Ascending aorta (tissue), 2 donors: ENCODE measurements around the gene ACSF3. TPM values are rescaled to one million over a fixed set of nuclear protein-coding genes. Genes with fewer than 3 reads are reported as not detected.

Source experiments
- DNase-seq, 2 donors: peaks; one replicate each; pipeline ENCODE4 v3.0.0-alpha.2; 2019; ENCODE audit warnings: low spot score in 2 of 2
- H3K27ac ChIP-seq, 2 donors: fragments of 200-600 bp; sonication (generic); one replicate each; pipeline ENCODE4 v1.5.1; 2016 to 2017; ENCODE audit warnings: mild to moderate bottlenecking in 1 of 2
- H3K27me3 ChIP-seq: fragments of 200-600 bp; sonication (generic); one replicate; pipeline ENCODE4 v1.5.1; 2017
- H3K36me3 ChIP-seq, 2 donors: fragments of 200-600 bp; sonication (generic); one replicate each; pipeline ENCODE4 v1.5.1; 2016
- H3K4me1 ChIP-seq, 2 donors: fragments of 200-600 bp; sonication (generic); one replicate each; pipeline ENCODE4 v1.5.1; 2016 to 2017; ENCODE audit warnings: mild to moderate bottlenecking in 1 of 2
- H3K4me3 ChIP-seq, 2 donors: fragments of 200-600 bp; sonication (generic); one replicate each; pipeline ENCODE4 v1.5.1; 2016 to 2017; ENCODE audit warnings: mild to moderate bottlenecking in 1 of 2
- H3K9me3 ChIP-seq, 2 donors: fragments of 200-600 bp; sonication (generic); one replicate each; pipeline ENCODE4 v1.5.1; 2016
- intact Hi-C: fragments of 100-400 bp; cut with DNase I; formaldehyde crosslinking; loops from one replicate; pipeline ENCODE4 v1.15.1; 2023
- total RNA-seq: library from RNA; depleted of rRNA; stranded (reverse); fragments of >200 nt; gene quantifications from one replicate; pipeline ENCODE4 v1.1.0, GENCODE V29; 2016
- TF ChIP-seq, protein P1 (sequence below), 3 experiments: fragments of 200-600 bp in 2 of 3; fragments of 450-650 bp in 1 of 3; sonication (generic) in 2 of 3; IDR thresholded peaks; one replicate each; pipeline ENCODE4 v1.5.1; 2016 to 2019; ENCODE audit warnings: antibody characterized with exemption in 3 of 3, mild to moderate bottlenecking in 1 of 3, moderate library complexity in 1 of 3

Gene ACSF3
- total RNA-seq, 1 donor from 2014 or later: 5.2 TPM

- no peak for DNase-seq
- peaks cover 56 to 82% of the 10 kb centered on the region in 2 donors for H3K36me3 ChIP-seq
- H3K9me3 ChIP-seq: no peaks in the 10 kb centered on the region
- H3K27ac ChIP-seq: no peak overlapping the region
- no peak overlapping the region for H3K4me3 ChIP-seq
- no peaks in the 10 kb centered on the region for H3K27me3 ChIP-seq
- no peaks in the 10 kb centered on the region for H3K4me1 ChIP-seq
- intact Hi-C loops: loop anchor here (10.0 kb wide), 1 partner anchor 58 kb away; the partner anchor contains the start of gene SLC22A31
- TF ChIP-seq, protein P1, sequence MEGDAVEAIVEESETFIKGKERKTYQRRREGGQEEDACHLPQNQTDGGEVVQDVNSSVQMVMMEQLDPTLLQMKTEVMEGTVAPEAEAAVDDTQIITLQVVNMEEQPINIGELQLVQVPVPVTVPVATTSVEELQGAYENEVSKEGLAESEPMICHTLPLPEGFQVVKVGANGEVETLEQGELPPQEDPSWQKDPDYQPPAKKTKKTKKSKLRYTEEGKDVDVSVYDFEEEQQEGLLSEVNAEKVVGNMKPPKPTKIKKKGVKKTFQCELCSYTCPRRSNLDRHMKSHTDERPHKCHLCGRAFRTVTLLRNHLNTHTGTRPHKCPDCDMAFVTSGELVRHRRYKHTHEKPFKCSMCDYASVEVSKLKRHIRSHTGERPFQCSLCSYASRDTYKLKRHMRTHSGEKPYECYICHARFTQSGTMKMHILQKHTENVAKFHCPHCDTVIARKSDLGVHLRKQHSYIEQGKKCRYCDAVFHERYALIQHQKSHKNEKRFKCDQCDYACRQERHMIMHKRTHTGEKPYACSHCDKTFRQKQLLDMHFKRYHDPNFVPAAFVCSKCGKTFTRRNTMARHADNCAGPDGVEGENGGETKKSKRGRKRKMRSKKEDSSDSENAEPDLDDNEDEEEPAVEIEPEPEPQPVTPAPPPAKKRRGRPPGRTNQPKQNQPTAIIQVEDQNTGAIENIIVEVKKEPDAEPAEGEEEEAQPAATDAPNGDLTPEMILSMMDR (IDR thresholded peaks at IDR 0.05): no peak
These were observed 52.8 kb downstream of the ACSF3 start for GRCh38 chr16:89146211-89147005.

- Histone ChIP-seq H3K27me3 (no peaks in the 10 kb centered on the region), H3K27ac (no peak overlapping the region), H3K9me3 (no peaks in the 10 kb centered on the region), H3K4me1 (no peaks in the 10 kb centered on the region), H3K4me3 (no peak overlapping the region), H3K36me3 (peaks cover 48 to 85% of the 10 kb centered on the region in 2 donors)
- no peak for DNase-seq
- intact Hi-C loops: loop anchor here (10.0 kb wide), 1 partner anchor 58 kb away; the partner anchor contains the start of gene SLC22A31
- TF ChIP-seq, protein P1 (IDR thresholded peaks at IDR 0.05): no peak
These were observed 53.6 kb downstream of the ACSF3 start for GRCh38 chr16:89147085-89147817.

DNA sequence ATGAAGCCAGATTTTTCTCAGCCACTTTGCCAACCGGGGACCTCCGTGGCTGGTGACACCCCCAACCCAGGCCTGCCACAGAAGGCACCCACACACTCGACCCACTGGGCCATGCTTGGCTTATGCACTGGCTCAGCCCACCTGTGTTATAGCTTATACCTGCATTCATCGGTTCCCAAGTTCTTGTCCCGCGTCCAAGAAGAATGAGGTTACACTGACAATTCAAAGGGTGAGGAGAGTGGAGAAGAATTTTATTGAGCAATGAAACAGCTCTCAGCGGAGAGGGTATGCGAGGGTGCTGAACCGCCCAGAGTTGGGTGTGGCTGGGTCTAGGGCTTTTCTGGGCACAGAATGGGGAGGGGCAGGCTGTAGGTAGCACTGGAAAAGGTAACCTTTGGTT is 55.7 kb downstream of the ACSF3 start:
- TF ChIP-seq, protein P1 (IDR thresholded peaks at IDR 0.05): no peak
- Histone ChIP-seq H3K36me3 (peaks cover 41 to 70% of the 10 kb centered on the region in 2 donors), H3K27me3 (no peaks in the 10 kb centered on the region), H3K4me1 (no peaks in the 10 kb centered on the region), H3K27ac (no peak overlapping the region), H3K4me3 (no peak overlapping the region), H3K9me3 (no peaks in the 10 kb centered on the region)
- intact Hi-C loops: loop anchor here (10.0 kb wide), 1 partner anchor 55 kb away; the partner anchor contains the start of gene SLC22A31
- DNase-seq: no peak

GRCh38 chr16:89150090-89150835 is 56.6 kb downstream of the ACSF3 start:
- peaks cover 41 to 61% of the 10 kb centered on the region in 2 donors for H3K36me3 ChIP-seq
- TF ChIP-seq, protein P1 (IDR thresholded peaks at IDR 0.05): no peak

DNA sequence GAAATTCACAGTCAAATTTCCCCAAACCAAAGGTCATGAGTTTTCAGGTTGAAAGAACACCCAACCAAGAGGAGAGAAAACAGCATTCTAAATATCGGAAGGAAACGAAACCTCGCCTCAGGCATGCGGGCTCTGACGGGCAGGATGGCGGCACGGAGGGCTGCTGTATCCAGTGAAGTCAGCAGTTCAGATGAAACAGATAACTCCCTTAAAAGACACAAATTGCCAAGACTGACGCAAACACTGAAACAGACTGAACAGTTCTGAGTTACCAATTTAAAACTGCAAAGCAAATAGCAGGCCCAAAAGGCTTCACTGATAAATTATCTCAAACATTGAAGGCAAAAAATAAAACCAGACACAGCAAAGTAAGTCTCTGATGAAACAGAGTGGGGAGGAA is 57.3 kb downstream of the ACSF3 start:
- TF ChIP-seq, protein P1 (IDR thresholded peaks at IDR 0.05): no peak
- H3K27me3 ChIP-seq: no peaks in the 10 kb centered on the region
- H3K4me1 ChIP-seq: peaks cover 8 to 10% of the 10 kb centered on the region in 2 donors
- H3K9me3 ChIP-seq: no peaks in the 10 kb centered on the region
- DNase-seq: no peak
- H3K27ac ChIP-seq: no peak overlapping the region
- H3K4me3 ChIP-seq: no peak overlapping the region
- intact Hi-C loops: no loop called here
- H3K36me3 ChIP-seq: peaks cover 35 to 54% of the 10 kb centered on the region in 2 donors

More at GRCh38 chr16:89150090-89150835, 56.6 kb downstream of the ACSF3 start:
- Histone ChIP-seq H3K9me3 (no peaks in the 10 kb centered on the region), H3K27me3 (no peaks in the 10 kb centered on the region), H3K27ac (no peak overlapping the region), H3K4me1 (peaks cover 5 to 6% of the 10 kb centered on the region in 2 donors), H3K4me3 (no peak overlapping the region)
- intact Hi-C loops: no loop called here
- no peak for DNase-seq
